HG03354 (cell line): ENCODE data around the gene INAVA.

Experiments used
- ATAC-seq: cut with Tn5 transposase; IDR thresholded peaks from one replicate; pipeline ENCODE4 v1.9.1; 2021; ENCODE audit warnings: mild to moderate bottlenecking; ENCODE audit not compliant: unreplicated experiment, poor library complexity, severe bottlenecking

The INAVA gene

GRCh38 chr1:200895443-200895789 is 716 bp downstream of the INAVA start:
- no peak for ATAC-seq

GRCh38 chr1:200895801-200896530 is 1.3 kb downstream of the INAVA start:
- ATAC-seq: peak; percentile 73

DNA sequence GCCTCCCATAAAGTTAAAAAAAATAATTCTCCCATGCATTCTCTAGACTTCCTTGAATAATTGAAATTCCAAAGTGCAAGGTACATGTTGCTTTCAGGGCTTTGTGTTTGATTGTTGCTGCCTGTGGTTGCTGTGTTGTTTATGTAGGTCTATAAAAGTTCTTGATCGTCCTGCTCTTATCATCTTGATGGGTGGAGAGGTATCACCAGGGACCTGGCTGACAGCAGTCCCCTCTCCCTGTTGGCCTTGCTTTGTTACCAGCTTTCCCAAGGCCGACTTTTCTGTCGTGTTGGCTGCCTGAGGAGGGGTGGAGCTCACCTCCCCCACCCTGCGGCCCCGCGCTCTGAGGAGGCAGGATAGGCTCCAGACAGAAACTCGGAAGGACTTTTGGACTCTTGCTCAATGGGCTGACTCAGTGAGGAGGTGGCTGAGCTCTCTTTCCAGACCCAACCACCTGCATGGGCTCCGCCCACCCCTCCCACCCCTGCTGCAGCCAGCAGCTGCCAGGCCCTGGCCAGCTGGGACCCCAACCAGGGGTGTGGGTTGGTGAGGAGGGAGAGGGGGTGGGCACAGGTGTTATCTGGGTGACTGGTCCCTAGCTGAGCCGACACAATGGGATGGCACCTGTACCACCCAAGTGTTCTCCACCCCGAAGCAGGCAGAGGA is 2.0 kb downstream of the INAVA start:
- ATAC-seq: no peak

GRCh38 chr1:200897259-200897658 is 2.6 kb downstream of the INAVA start:
- no peak for ATAC-seq

- ATAC-seq: no peak
These were observed 4.3 kb downstream of the INAVA start for GRCh38 chr1:200899015-200899386.

- ATAC-seq: no peak
These were observed 4.8 kb downstream of the INAVA start for GRCh38 chr1:200899451-200899915.

GRCh38 chr1:200899954-200900867 is 5.5 kb downstream of the INAVA start:
- ATAC-seq: no peak

DNA sequence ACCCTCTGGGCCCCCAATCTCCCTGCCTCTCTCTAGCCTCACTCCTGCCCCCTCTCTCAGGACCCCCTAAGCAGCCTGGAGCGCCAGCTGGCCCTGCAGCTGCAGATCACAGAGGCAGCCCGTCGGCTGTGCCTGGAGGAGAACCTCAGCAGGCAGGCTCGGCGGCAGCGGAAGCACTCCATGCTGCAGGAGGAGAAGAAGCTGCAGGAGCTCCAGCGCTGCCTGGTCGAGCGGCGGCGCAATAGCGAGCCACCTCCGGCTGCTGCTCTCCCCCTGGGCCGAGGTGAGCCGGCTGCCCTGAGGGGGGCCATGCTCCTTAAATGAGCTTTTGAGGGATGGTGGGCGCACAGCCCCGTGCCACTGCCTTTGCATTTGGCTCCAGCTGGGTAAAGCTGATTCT is 6.2 kb downstream of the INAVA start:
- ATAC-seq: no peak

DNA sequence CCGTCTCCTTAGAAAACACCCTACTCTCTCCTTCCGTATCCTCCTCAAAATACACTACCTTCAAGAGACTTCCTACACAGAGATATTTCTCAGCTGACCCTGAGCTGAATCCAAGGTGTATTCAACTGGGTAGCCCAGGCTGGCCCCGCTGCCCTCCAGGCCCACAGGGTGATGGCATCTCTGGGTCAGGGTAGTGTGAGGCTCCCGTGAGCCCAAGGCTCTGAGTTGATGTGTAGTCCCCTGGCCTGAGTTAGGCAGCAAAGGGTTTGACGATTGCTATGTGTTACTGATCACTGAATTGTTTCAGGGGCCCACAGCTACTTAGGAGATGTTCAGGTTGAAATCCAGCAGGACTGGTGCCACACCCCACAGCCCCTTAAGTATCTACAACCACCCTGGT is 6.7 kb downstream of the INAVA start:
- no peak for ATAC-seq

DNA sequence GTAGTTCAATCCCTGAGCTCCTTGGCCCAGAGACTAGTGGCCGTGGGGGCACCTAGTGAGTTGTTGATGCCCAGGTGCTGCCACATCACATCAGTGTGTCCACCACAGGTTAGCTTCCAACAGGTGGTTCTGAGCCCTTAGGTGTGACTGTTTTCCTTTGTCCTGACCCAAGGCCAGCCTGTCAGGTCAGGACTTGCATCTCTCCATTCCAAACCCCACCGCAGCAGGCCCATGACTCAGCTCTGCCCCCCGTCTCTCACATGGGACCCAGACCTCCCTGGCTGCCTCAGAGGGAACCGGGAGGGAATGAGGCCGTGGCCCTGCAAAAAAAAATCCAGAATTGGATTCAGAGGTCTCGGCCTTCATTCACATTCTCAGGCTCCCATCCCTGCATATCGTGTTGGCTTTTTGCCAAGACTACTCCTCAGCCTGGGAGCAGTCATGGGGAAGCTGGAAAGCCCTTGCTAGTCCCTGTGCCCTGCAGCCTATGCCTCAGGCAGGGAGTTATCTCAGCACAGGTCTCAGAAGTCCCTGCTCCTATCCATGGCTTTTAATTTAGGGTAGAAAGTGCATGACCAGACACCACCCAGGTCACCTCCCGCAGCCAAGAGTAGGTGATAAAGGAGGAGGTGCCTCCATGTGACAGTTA is 7.2 kb downstream of the INAVA start:
- ATAC-seq: no peak

DNA sequence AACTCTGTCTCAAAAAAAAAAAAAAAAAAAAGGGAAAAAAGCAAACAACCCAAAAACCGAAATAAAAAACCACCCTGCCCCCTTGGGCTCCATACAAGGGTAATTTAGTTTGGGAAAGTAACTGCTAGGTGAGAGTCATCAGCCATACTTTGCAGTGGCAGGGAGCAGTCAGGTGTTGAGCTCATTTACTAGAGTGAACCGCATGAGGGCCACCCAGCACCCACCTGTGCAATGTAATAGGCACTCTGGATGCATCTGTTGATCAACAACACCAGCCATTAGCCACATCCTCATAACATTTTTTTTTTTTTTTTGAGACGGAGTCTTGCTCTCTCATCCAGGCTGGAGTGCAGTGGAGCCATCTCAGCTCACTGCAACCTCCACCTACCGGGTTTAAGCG is 9.1 kb downstream of the INAVA start:
- no peak for ATAC-seq

DNA sequence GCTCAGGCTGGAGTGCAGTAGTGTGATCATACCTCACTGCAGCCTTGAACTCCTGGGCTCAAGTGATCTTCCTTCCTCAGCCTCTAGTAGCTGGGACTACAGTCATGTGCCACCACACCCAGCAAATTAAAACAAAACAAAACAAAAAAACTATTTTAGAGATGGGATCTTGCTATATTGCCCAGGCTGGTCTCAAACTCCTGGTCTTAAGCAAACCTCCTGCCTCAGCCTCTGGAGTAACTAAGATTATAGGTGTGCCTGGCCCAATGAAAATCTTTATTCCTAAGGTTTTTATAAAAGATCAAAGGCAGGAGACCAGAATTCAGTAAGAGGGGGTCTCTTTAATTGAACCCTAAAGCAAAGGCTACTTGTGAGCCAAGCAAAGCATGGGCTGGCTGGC is 10.1 kb downstream of the INAVA start:
- ATAC-seq: no peak

DNA sequence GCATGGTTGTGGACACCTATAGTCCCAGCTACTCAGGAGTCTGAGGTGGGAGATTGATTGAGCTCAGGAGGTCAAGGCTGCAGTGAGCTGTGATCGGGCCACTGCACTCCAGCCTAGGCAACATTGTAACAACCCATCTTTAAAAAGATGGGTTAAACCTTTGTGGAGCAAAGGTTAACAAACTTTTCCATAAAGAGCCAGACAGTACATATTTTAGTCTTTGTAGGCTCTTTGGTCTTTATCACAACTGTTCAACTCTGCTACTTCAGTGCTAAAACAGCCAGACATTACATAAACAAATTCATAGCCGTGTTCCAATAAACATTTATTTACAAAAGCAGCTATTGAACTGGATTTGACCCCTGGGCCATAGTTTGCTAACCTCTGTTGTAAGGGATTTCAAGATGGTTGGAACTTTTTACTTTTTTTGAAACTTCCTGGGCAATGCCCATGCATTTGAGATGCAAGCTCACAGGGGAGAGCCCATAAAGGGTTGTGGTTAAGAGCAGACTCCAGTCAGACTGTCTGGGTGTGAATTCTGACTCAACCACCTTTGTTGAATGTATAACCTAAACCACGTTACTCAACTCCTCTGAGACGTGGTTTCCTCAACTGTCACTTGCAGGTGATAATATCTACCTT is 10.8 kb downstream of the INAVA start:
- peak; percentile 34 for ATAC-seq

DNA sequence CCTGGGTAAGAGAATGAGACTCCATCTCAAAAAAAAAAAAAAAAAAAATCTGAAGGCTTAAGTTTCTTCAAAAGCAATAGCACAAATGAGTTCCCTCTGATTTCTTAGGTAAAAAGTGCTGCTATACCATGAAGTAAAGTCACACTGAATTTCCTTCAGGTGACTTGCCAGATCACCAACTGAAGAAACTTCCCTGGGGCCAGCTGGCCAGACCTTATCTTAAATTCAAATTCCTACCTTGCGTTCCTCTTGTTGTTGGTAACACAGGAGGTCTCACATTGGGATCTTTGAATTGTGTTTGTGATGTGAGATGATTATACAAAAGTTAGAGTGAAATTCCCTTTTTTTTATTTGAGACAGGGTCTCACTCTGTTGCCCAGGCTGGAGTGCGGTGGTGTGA is 11.8 kb downstream of the INAVA start:
- ATAC-seq: no peak

- peak; percentile 62 for ATAC-seq
These were observed 13.0 kb downstream of the INAVA start for GRCh38 chr1:200907611-200908097.

GRCh38 chr1:200908191-200908868 is 13.6 kb downstream of the INAVA start:
- ATAC-seq: no peak

DNA sequence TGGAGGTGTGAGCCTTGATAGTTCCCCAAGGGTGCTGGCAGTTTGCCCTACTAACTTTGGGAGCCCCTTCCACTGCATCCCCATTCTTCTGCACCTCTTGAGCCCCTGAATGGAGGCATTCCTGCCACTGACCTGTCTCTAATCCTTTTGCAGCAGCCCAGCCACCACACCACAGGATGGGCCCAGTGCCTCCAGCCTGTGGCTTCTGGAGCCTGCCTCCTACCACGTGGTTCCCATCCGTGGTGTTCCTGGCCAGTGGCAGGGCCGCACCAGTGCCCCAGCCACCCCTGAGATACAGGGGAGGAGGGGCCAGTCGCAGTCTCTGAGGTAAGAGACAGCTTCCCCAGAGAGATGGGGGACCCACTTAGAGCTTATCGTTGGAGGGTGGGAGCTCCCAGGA is 14.4 kb downstream of the INAVA start:
- peak; percentile 29 for ATAC-seq

GRCh38 chr1:200909757-200910239 is 15.1 kb downstream of the INAVA start:
- ATAC-seq: peak; percentile 63

DNA sequence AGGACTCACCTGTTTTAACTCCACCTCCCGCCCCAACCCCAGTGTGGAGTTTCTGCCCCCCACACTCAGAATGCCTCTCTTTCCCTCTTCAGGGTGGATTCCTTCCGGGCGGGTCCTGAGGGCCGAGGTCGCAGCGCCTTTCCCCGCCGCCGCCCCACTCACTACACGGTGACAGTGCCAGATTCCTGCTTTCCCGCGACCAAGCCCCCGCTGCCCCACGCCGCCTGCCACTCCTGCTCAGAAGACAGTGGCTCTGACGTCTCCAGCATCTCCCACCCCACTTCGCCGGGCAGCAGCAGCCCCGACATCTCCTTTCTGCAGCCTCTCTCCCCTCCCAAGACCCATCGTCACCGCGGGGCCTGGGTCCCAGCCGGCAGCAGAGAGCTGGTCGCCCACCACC is 16.7 kb downstream of the INAVA start:
- no peak for ATAC-seq
